ENCODE results near the gene G3BP1.
"Not testable (repeated sequence)": the region's sequence is repeated elsewhere in the genome, so short reads cannot be mapped to it uniquely, and the experiment has no call there.

G3BP1 gene

DNA sequence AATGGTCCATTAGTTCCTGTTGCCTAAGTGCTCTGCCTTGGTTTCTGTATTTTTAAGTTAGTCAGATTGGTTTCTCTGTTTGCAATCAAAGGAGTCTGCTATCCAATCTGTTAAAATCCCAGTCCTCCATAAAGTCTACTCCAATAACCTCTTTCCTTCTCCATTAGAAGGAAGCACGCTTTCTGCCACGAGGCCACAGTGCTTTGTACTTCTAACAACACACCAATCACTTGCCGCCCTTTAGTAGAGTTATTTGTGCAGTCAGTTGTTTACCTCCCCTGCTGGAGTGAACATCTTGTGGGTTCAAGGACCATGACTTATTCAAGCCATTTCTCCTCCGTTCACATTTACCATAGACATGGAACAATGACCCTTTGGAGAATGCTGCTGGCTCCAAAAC, 83.9 kb downstream of the G3BP1 start:
- Mint-ChIP-seq H3K4me3 (no peak overlapping the region), H3K4me1 (no peaks in the 10 kb centered on the region), H3K36me3 (ENCODE audit: low read depth) (no peaks in the 10 kb centered on the region), H3K27ac (no peak overlapping the region), H3K9me3 (no peaks in the 10 kb centered on the region), H3K27me3 (ENCODE audit: low read depth, poor library complexity) (peaks cover 13% of the 10 kb centered on the region)
- no peak for TF ChIP-seq CTCF (IDR thresholded peaks at IDR 0.05)
- no peak for DNase-seq

DNA sequence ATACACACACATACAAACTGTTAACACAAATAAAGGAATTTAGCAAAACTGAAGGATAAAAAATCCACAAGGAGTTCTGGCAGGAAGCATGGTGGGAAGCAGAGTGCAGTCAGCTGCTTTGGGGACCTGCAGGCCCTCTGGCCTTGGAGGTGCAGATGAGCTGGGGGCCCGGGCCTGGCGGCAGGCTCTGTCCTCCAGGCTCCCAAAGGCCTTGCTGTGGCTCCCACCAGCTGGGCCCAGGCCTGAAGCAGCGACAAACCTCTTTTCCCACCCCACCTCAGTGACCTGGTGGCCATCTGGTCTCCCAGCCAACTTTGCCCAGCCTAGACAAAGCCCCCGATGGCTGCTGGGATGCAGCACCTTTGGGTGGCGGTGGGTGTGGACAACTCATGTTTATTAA, 85.1 kb downstream of the G3BP1 start:
- TF ChIP-seq CTCF (IDR thresholded peaks at IDR 0.05): no peak
- H3K4me1 Mint-ChIP-seq: no peaks in the 10 kb centered on the region
- no peak overlapping the region for H3K4me3 Mint-ChIP-seq
- peaks cover 16% of the 10 kb centered on the region for H3K27me3 Mint-ChIP-seq (ENCODE audit: low read depth, poor library complexity)
- no peaks in the 10 kb centered on the region for H3K36me3 Mint-ChIP-seq (ENCODE audit: low read depth)
- no peak for DNase-seq
- no peak overlapping the region for H3K27ac Mint-ChIP-seq
- H3K9me3 Mint-ChIP-seq: no peaks in the 10 kb centered on the region

DNA sequence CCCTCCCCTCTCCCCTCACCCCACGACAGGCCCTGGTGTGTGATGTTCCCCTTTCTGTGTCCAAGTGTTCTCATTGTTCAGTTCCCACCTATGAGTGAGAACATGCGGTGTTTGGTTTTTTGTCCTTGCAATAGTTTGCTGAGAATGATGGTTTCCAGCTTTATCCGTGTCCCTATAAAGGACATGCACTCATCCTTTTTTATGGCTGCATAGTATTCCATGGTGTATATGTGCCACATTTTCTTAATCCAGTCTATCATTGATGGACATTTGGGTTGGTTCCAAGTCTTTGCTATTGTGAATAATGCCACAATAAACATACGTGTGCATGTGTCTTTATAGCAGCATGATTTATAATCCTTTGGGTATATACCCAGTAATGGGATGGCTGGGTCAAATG, 89.1 kb downstream of the G3BP1 start:
- H3K36me3 Mint-ChIP-seq (ENCODE audit: low read depth); H3K9me3 Mint-ChIP-seq; H3K27ac Mint-ChIP-seq; DNase-seq; H3K4me3 Mint-ChIP-seq; H3K4me1 Mint-ChIP-seq; H3K27me3 Mint-ChIP-seq (ENCODE audit: low read depth, poor library complexity): not testable (repeated sequence)

Measured in nephron progenitor cell (in vitro differentiated cells).